HEK293T (cell line): Measurements from ENCODE around the gene SNX32.

Experiments
- CTCF ChIA-PET: fragments of 350-600 bp; formaldehyde crosslinking; extraction: SDS; loops from one replicate; lab custom pipeline; 2021; ENCODE audit warnings: antibody characterized with exemption, inconsistent platforms; lab: Yijun Ruan, JAX
- POLR2A ChIA-PET: fragments of 350-600 bp; formaldehyde crosslinking; extraction: SDS; loops from one replicate; lab custom pipeline; 2020; ENCODE audit warnings: antibody characterized with exemption, inconsistent platforms; lab: Yijun Ruan, JAX
- DNase-seq: peaks from one replicate; pipeline ENCODE4 v3.0.0; 2012; ENCODE audit warnings: mixed read lengths; ENCODE audit errors: extremely low spot score
- ARNT ChIP-seq: fragments of 450-650 bp; IDR thresholded peaks from 2 replicates; pipeline ENCODE4 v1.6.1; 2017; ENCODE audit warnings: mild to moderate bottlenecking
- ELF4 ChIP-seq: fragments of 450-650 bp; IDR thresholded peaks from 2 replicates; pipeline ENCODE4 v1.6.1; 2017; ENCODE audit warnings: antibody characterized with exemption
- HDGF ChIP-seq: fragments of 450-650 bp; IDR thresholded peaks from 2 replicates; pipeline ENCODE4 v1.6.1; 2017; ENCODE audit warnings: antibody characterized with exemption, borderline replicate concordance
- TARDBP ChIP-seq: fragments of 450-650 bp; IDR thresholded peaks from 2 replicates; pipeline ENCODE4 v1.6.1; 2016
- TF ChIP-seq, protein P1 (sequence below): fragments of 450-650 bp; IDR thresholded peaks from 2 replicates; pipeline ENCODE4 v1.6.1; 2016

SNX32 gene

GRCh38 chr11:65903068-65903481 is 69.3 kb downstream of the SNX32 start:
- no peak for DNase-seq
- POLR2A ChIA-PET, result interaction anchor here (1.0 to 5.8 kb wide), 4 partner anchors 12 to 184 kb away, joined by 3 to 72 read pairs (median 4); partner anchors contain the start of genes CCDC85B and FIBP
- CTCF ChIA-PET, result interaction anchor here (6.6 kb wide), 1 partner anchor 13 kb away, joined by 36 read pairs; the partner anchor contains the start of genes CCDC85B and FIBP
- TF ChIP-seq ELF4, result no peak
- TF ChIP-seq ARNT, result no peak
- no peak for TF ChIP-seq HDGF
- no peak for TF ChIP-seq TARDBP
- TF ChIP-seq, protein P1, sequence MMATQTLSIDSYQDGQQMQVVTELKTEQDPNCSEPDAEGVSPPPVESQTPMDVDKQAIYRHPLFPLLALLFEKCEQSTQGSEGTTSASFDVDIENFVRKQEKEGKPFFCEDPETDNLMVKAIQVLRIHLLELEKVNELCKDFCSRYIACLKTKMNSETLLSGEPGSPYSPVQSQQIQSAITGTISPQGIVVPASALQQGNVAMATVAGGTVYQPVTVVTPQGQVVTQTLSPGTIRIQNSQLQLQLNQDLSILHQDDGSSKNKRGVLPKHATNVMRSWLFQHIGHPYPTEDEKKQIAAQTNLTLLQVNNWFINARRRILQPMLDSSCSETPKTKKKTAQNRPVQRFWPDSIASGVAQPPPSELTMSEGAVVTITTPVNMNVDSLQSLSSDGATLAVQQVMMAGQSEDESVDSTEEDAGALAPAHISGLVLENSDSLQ, result no peak
